Neural cell (in vitro differentiated cells): ENCODE measurements around the gene HOXD8. TPM values are rescaled to one million over a fixed set of nuclear protein-coding genes. Genes with fewer than 3 reads are reported as not detected.

Experiments used
- H2AFZ ChIP-seq: fragments of 200-600, 300-800 bp; sonication (generic), shearing (Covaris generic); 2 replicates; pipeline ENCODE4 v1.6.0; 2014; ENCODE audit warnings: low read depth, mild to moderate bottlenecking, antibody characterized with exemption, low read length, moderate library complexity
- H3F3A ChIP-seq: fragments of 200-600 bp; shearing (Covaris generic); 2 replicates; pipeline ENCODE4 v1.6.1; 2016; ENCODE audit warnings: mild to moderate bottlenecking, moderate library complexity, mixed read lengths, antibody characterized with exemption, low read length; ENCODE audit not compliant: insufficient read depth, poor library complexity, severe bottlenecking
- H3K27ac ChIP-seq: fragments of 200-600, 300-800 bp; sonication (generic), shearing (Covaris generic); 2 replicates; pipeline ENCODE4 v1.5.1; 2014; ENCODE audit warnings: mild to moderate bottlenecking, low read length, moderate library complexity
- H3K27me3 ChIP-seq: fragments of 300-800, 200-600 bp; sonication (generic), shearing (Covaris generic); 2 replicates; pipeline ENCODE4 v1.6.0; 2014; ENCODE audit warnings: mild to moderate bottlenecking, low read depth, low read length, moderate library complexity; ENCODE audit not compliant: insufficient read depth
- H3K36me3 ChIP-seq: fragments of 300-800, 200-600 bp; sonication (generic), shearing (Covaris generic); 2 replicates; pipeline ENCODE4 v1.5.1; 2014; ENCODE audit warnings: mild to moderate bottlenecking, antibody characterized with exemption, low read length, moderate library complexity; ENCODE audit not compliant: insufficient read depth
- H3K4me2 ChIP-seq: fragments of 300-800, 200-600 bp; sonication (generic), shearing (Covaris generic); 2 replicates; pipeline ENCODE4 v1.6.0; 2014; ENCODE audit warnings: mild to moderate bottlenecking, low read length
- H3K4me3 ChIP-seq: fragments of 300-800, 200-600 bp; sonication (generic), shearing (Covaris generic); 2 replicates; pipeline ENCODE4 v1.5.1; 2014; ENCODE audit warnings: mild to moderate bottlenecking, low read length, moderate library complexity
- H3K79me2 ChIP-seq: fragments of 200-600 bp; shearing (Covaris generic); replicated peaks from 2 replicates; pipeline ENCODE4 v1.6.0; 2014; ENCODE audit warnings: mild to moderate bottlenecking, low read length, moderate library complexity; ENCODE audit not compliant: insufficient read depth
- H3K9ac ChIP-seq: fragments of 300-800, 200-600 bp; sonication (generic), shearing (Covaris generic); 2 replicates; pipeline ENCODE4 v1.6.1; 2016; ENCODE audit warnings: mild to moderate bottlenecking, low read length, mixed read lengths
- H3K9me2 ChIP-seq: fragments of 200-600 bp; shearing (Covaris generic); 2 replicates; pipeline ENCODE4 v1.6.1; 2016; ENCODE audit warnings: mild to moderate bottlenecking, low read length, mixed read lengths; ENCODE audit not compliant: insufficient read depth
- H3K9me3 ChIP-seq: fragments of 200-600, 300-800 bp; sonication (generic), shearing (Covaris generic); 2 replicates; pipeline ENCODE4 v1.6.1; 2016; ENCODE audit warnings: mild to moderate bottlenecking, mixed run types, low read length, moderate library complexity, mixed read lengths
- H4K20me1 ChIP-seq: fragments of 200-600 bp; shearing (Covaris generic); 2 replicates; pipeline ENCODE4 v1.6.1; 2016; ENCODE audit warnings: mild to moderate bottlenecking, mixed run types; ENCODE audit not compliant: insufficient read depth
- CTCF ChIP-seq: fragments of 450-650 bp; IDR thresholded peaks from 2 replicates; pipeline ENCODE4 v1.5.1; 2014; ENCODE audit warnings: antibody characterized with exemption, mild to moderate bottlenecking, moderate library complexity; ENCODE audit not compliant: poor library complexity, severe bottlenecking
- EP300 ChIP-seq: fragments of 450-650 bp; conservative IDR thresholded peaks from 2 replicates; pipeline ENCODE4 v1.6.1; 2014; ENCODE audit warnings: antibody characterized with exemption, mild to moderate bottlenecking, moderate library complexity; ENCODE audit not compliant: poor library complexity, severe bottlenecking
- EZH2 ChIP-seq: fragments of 200-600, 300-800 bp; shearing (Covaris generic), sonication (generic); IDR thresholded peaks from 2 replicates; pipeline ENCODE4 v1.6.1; 2014; ENCODE audit warnings: antibody characterized with exemption, low read length, borderline replicate concordance, mild to moderate bottlenecking; ENCODE audit not compliant: insufficient read depth, poor library complexity, severe bottlenecking
- MXI1 ChIP-seq: fragments of 450-650 bp; conservative IDR thresholded peaks from 2 replicates; pipeline ENCODE4 v1.6.1; 2014; ENCODE audit warnings: antibody characterized with exemption, mild to moderate bottlenecking; ENCODE audit not compliant: poor library complexity, severe bottlenecking
- POLR2AphosphoS5 ChIP-seq: IDR thresholded peaks from 2 replicates; pipeline ENCODE4 v1.6.1; 2012
- RAD21 ChIP-seq: fragments of 450-650 bp; conservative IDR thresholded peaks from 2 replicates; pipeline ENCODE4 v1.6.1; 2014; ENCODE audit warnings: antibody characterized with exemption, mild to moderate bottlenecking, moderate library complexity
- REST ChIP-seq: IDR thresholded peaks from 2 replicates; pipeline ENCODE4 v1.6.1; 2012; ENCODE audit warnings: borderline replicate concordance
- SMC3 ChIP-seq: fragments of 450-650 bp; conservative IDR thresholded peaks from 2 replicates; pipeline ENCODE4 v1.6.1; 2014; ENCODE audit warnings: antibody characterized with exemption, mild to moderate bottlenecking, moderate library complexity; ENCODE audit not compliant: poor library complexity
- TAF1 ChIP-seq: IDR thresholded peaks from 2 replicates; pipeline ENCODE4 v1.6.1; 2012; ENCODE audit warnings: low read depth
- polyA plus RNA-seq: library from polyadenylated mRNA; depleted of rRNA; stranded (reverse); fragments of >200 nt; gene quantifications from 2 replicates; pipeline ENCODE4 v1.2.3, GENCODE V29; 2014

Gene HOXD8
- polyA plus RNA-seq, 1 donor from 2014 or later, result not detected

GRCh38 chr2:176177580-176178037, 48.1 kb downstream of the HOXD8 start:
- TF ChIP-seq SMC3 (no peak), POLR2AphosphoS5 (peak; percentile 28)
- Histone ChIP-seq H3K9me3 (no peaks in the 10 kb centered on the region), H3K36me3 (no peaks in the 10 kb centered on the region), H3K79me2 (no peaks in the 10 kb centered on the region), H3K27ac (no peak overlapping the region), H3F3A (no peaks in the 10 kb centered on the region), H3K4me3 (peak overlapping the region; percentile 67), H4K20me1 (no peaks in the 10 kb centered on the region), H3K9me2 (no peaks in the 10 kb centered on the region), H3K9ac (peak overlapping the region; percentile 49), H3K27me3 (peaks cover 100% of the 10 kb centered on the region), H2AFZ (no peak overlapping the region), H3K4me2 (peak overlapping the region; percentile 25)

- peaks cover 100% of the 10 kb centered on the region for H3K27me3 ChIP-seq
- peak overlapping the region; percentile 25 for H3K4me2 ChIP-seq
- H3F3A ChIP-seq, result no peaks in the 10 kb centered on the region
- H3K27ac ChIP-seq, result no peak overlapping the region
- peak overlapping the region; percentile 67 for H3K4me3 ChIP-seq
- no peaks in the 10 kb centered on the region for H3K9me2 ChIP-seq
- peak overlapping the region; percentile 49 for H3K9ac ChIP-seq
- no peaks in the 10 kb centered on the region for H3K36me3 ChIP-seq
- TF ChIP-seq CTCF (no peak), REST (no peak), POLR2AphosphoS5 (no peak), SMC3 (peak; percentile 21), EZH2 (peak; percentile 43), EP300 (no peak), RAD21 (no peak), MXI1 (no peak), TAF1 (no peak)
- H2AFZ ChIP-seq, result no peak overlapping the region
- no peaks in the 10 kb centered on the region for H3K79me2 ChIP-seq
- H4K20me1 ChIP-seq, result no peaks in the 10 kb centered on the region
- no peaks in the 10 kb centered on the region for H3K9me3 ChIP-seq
These were observed 48.7 kb downstream of the HOXD8 start for GRCh38 chr2:176178038-176178756.
